SKM-1 (cell line): ENCODE measurements around the gene LAMTOR4.
A peak's percentile ranks its signal among the peaks of the same experiment; 100 is the strongest.

Experiments used
- DNase-seq: peaks from one replicate; lab custom pipeline; 2025; ENCODE audit not compliant: unreplicated experiment; lab: John Stamatoyannopoulos, UW

Gene LAMTOR4

DNA sequence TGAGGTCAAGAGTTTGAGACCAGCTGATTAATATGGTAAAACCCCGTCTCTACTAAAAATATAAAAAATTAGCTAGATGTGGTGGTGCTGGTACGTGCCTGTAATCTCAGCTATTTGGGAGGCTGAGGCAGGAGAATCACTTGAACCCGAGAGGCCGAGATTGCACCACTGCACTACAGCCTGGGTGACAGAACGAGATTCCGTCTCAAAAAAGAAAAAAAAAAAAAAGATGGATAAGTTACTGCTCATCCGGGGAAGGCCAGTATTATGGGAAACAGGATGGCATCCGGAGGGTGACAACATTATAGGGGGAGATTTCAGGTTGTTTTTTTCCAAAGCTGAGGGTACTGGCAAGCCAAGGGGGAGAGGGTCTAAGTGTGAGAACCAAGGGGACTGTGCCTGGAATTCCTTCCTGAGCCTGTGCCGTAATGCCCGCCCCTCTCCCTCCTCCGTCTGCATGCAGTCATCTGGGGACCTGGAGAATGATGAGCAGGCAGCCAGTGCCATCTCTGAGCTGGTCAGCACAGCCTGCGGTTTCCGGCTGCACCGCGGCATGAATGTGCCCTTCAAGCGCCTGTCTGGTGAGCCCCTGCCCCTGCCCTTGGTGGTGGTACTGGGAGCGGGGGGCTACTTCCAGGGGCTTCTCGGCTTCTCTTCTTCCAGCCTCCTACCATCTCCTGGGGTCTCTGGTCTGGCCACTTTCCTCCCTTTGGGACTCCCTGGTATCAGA is 4.4 kb downstream of the LAMTOR4 start:
- DNase-seq: no peak

DNA sequence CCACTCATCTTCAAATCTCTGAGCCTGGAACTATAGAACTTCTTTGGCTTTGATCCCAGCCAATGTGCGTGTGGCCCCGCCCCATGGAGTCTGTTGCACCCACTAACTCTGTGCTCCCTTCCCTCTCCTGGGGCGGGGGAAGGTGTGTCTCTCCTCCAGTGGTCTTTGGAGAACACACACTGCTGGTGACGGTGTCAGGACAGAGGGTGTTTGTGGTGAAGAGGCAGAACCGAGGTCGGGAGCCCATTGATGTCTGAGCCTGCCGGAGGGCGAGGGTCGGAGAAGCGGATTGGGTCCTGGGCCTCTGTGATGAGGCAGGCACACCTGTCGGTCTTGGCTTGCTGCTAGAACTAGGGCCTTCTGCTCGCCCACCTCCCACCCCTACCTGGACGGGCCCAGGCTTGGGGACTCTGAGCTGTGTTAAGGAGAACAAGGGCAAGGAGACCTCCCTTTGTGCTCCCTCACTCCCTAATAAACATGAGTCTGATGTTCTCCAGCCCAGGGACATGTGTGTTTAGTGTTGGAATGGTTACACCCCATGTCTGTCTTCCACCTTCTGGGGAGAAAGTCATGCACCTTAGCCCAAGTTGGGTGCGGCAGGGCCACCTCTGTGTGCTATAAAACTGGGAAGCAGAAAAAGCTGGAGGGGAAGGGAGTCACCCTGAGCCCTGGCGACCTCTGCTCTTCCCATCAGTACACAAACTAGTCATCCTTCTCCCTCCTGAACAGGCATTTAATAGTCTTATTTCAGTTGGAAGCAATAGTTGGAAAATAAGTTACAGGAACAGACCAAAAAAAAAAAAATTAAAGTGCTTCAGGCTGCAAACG is 5.2 kb downstream of the LAMTOR4 start:
- no peak for DNase-seq

DNA sequence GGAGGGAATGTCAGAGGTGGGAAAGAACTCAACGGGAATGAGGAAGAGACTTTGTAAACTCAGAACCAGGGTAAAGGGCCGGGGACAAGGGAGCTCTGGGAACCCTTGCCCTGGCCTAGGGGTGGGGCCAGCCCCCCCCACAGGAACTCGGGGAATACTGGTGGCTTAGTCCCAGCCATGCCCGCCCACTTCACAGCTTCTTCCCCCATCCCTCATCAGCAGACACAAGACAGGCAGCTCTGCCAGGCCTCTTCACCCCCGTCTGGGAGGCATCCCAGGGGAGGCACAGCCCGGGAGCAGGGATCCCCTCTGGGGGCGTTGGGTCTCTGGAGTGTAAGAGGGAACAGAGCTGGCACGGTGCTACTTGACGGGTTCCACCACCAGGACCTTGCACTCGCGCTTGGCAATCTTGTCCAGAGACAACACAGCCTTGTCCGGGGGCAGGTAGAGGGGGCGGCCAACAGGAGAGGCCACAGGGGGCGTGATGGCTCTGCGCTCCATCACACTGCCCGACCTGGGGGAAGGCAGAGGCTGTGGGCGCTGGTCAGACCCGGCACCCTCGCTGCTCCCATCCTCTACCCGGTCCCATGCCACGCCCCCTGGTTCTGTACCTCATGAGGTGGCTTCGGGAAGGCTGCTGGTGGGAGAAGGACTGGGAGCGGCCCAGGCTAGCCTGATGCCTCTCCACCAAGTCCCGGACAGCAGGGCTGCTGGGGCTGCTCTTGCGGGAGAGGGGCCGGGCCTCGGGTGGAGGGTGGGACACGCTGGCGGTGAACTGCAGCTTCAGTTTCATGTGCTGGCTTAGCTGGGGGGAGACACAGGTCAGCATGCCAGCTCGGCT is 6.2 kb downstream of the LAMTOR4 start:
- DNase-seq: no peak

DNA sequence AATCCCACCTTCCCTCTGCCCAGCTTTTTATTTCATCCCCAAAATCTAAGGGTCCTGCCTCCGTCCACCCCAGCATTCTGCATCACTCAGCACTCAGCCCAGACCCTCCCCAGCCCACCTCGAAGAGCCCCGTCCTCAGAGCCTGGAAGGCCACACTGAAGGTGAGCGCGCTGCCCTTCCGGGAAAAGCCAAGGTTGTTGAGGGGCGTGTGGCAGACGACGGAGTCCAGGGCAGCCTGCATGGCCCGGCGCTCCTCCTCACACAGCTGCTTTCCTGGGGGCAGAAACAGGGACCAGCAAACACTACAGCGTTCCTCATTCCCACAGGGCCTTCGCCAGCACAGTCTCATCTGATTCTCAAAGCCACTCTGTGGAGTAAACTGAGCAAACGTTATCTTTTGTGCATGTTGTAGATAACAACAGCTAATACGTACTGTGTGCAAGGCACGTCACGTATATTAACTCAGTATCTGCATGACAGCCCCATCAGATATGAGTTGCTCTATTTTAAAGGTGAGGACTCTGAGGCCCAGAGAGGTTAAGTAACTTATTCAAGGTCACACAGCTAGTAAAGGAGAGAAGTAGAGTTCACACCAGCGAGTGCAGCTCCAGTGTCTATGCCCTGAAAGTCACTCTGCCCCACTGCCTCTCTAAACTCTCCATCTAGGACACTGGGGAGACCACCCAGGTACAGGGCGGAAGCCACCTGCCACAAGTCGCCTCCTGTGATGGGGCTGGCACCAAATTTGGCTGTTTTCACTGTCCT is 7.0 kb downstream of the LAMTOR4 start:
- DNase-seq: no peak

DNA sequence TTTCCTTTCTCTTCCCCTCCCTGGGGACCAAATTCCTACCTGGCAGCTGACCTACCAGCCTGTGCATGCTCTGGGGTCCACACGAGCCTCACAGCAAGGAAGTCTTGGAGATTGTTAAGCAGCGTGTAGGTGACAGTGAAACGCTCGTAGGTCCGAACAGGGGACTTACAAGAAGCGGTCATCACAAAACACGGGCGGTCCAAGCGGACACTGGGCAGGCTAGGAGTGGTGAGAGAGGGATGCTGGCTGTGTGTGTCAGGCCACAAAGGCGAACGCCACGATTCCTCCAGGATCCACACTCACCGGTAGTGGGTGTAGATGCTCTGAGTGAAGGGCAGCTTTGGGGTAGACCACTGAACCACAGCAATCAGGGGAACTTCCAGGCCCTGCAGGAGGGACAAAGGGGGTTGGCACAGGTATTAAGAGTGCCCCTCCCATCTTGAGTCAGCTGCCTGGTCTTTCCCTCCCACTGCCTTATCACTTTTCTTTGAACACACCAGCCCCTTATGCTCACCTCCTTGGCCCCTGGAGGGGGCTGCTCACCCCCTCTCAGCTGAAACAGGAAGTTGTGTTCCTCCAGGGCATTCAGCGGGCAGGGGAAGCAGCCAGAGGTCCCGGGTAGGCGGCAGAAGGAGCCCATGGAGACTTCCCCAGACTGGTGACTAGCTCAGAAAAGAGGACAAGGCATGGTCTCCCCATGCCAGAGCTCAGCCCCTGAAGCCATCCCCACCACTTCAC is 7.8 kb downstream of the LAMTOR4 start:
- DNase-seq: no peak

DNA sequence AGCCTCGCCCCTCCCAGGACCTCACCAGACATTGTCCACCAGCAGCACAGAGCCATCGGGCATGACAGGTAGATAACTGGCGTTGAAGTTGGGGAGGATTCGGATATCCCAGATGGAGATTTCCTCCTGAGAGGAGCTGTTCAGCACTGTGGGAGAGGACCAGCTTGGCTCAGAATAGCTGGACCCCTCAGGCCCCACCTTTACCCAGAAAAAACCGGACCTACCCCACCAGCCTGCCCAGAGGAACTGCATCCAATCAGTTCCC is 8.3 kb downstream of the LAMTOR4 start:
- no peak for DNase-seq

DNA sequence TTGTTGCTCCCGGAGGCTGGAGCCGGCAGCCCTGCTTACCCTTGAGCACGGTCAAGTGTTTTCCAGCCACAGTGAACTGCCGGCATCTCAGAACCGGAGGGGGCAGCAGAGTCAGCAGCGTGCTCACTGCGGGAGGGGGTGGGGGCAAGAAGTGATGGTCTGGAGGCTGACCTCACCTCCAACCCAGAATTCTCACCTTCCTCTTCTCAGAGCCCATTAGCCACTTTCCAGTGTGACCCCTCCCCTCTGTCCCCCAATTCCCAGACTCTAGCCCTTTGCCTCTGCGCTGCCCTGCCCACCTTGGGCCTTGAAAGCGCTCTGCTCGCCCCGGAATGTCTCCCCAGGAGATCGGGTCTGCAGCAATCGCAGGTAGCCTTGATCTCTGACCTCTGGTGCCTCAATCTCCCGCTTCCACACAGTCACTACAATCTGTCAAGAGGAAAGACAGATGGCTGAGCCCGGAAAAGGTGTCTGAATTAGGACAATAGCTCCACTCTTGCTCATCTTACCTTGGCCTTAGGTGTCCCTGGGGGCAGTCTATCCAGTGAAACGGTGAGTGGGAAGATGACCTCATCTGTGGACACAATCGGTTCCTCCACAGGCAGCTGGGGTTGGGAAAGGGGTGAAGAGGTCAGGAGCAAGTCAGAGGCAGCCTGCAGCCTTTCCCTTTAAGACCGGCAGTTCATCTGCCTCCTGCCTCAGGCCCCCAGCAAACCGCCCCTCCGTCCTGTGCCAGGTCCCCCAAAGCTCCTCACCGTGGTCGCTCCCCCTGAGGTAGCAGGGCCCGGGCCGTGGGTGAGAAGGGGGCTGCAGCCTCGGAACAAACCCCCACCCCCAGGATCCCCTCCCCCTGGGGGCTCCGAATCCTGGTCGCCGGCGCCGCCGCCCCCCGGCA is 8.9 kb downstream of the LAMTOR4 start:
- no peak for DNase-seq

DNA sequence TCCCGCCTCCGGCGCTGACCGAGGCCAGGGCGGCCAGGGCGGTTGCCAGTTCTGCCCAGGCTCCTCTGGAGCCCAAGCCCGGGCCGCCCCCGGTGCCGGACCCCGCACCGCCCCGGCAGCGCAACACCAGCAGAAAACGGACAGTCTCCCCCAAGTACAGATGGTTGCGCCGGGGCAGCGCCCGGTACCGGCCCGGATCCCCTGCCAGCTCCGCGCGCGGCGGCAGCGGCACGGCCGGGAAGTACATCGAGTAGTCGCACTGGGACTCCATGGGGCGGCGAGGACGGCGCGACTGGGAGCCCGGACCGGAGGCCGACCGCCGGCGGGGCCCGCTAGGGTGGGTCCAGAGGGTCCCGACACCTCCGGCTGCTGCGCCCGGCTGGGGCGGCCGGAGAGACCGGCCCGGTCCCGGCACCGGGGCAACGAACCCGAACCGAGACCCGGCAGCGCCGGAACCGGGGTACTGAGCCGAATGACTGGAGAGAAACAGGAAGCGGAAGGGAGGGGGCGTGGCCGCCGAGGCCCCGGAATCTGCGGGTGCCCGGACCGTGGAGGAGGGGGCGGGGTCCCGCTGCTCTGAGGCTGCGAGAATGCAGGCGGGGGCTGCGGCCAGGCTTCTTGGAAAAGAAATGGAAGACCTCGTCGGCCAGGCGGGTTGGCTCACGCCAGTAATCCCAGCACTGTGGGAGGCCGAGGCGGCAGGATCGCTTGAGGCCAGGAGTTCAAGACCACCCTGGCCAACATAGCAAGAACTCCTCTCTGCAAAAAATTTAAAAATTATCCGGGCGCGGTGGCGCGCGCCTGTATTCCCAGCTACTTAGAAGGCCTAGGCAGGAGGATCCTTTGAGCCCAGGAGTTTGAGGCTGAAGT is 9.7 kb downstream of the LAMTOR4 start, which contains the start of gene TRAPPC14:
TSS of gene TRAPPC14 (minus strand) at position 495 of the 870 bp plus-strand sequence. CDS start at position 271, 224 bp downstream.
- peak; percentile 71 for DNase-seq

DNA sequence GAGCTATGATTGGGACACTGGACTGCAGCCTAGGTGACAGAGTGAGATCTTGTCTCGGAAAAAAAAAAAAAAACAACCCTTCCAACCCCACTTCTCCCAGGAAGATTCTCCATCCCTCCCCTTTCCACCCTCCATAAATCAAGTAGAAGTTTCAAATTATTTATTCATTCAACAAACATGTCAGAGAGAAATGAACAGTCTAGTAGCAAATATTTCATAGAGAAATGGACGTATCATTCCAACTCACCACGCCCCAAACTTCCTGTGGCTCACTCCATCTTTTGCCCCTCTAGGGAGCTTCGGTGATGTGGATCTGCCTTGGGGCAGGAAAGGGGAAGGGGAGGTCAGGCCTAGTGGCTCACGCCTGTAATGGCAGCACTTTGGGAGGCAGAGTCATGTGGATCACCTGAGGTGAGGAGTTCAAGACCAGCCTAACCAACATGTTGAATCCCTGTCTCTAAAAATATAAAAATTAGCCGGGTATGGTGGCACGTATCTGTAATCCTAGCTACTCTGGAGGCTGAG is 10.4 kb downstream of the LAMTOR4 start:
- DNase-seq: no peak

DNA sequence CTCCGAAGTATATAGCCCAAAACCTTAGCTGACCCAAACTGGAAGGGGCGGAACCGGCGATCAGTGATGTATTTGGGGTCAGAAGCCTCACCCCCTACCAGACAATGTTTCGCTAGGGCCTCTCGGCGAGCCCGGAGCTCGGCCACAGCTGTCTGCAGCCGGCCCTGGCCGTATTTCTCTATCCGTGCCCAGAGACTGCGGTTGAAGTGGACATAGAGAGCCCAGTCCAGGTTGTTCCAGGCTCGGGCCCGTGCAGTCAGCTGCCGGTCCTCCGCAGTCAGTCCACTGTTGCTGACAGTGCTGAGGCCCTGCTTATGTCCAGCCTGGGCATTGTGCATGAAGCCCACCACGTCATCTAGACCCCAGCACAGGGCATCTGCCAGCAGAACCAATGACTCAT is 11.3 kb downstream of the LAMTOR4 start:
- DNase-seq: no peak

DNA sequence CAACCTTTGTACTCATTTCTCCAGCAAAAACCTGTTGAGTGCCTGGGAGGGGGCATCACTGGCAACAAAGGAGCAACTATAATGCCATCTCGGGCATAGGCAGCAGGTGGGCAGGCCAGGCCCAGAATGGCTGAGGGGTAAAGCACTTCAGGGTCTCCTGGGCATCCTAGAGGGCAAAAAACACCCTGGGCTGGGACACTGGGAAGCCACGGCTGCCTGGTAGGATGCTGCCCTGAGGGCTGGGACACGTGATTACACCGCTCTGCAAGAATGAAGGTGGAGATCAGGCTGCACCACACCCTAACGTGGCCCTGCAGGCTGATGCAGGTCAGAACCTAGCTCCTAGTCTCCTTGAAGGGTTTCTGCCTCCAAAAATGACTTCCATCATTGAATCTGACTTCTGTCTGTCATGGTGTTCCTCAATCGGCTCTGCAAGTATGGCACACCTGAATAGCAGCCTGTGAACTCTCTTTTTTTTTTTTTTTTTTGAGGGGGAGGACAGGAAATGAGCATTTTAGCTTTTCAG is 14.4 kb downstream of the LAMTOR4 start:
- DNase-seq: no peak

DNA sequence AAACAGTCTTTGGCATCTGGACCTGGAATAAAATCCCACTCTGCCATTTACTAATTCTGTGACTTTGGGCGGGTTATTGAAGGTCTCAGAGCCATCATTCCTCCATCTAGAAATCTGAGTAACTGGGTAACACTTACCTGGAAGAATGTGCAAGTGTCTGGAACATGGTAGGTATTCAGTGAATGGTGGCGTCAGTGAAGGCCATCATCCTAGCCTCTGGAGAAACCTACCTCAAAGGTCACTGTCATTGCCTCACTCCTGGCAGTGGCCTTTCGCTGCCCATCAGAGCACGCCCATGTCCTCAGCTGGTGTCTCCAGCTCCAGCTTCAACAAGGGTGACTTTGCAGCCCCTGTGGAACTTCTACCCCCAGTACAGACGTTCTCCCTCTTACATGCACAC is 15.2 kb downstream of the LAMTOR4 start:
- no peak for DNase-seq

DNA sequence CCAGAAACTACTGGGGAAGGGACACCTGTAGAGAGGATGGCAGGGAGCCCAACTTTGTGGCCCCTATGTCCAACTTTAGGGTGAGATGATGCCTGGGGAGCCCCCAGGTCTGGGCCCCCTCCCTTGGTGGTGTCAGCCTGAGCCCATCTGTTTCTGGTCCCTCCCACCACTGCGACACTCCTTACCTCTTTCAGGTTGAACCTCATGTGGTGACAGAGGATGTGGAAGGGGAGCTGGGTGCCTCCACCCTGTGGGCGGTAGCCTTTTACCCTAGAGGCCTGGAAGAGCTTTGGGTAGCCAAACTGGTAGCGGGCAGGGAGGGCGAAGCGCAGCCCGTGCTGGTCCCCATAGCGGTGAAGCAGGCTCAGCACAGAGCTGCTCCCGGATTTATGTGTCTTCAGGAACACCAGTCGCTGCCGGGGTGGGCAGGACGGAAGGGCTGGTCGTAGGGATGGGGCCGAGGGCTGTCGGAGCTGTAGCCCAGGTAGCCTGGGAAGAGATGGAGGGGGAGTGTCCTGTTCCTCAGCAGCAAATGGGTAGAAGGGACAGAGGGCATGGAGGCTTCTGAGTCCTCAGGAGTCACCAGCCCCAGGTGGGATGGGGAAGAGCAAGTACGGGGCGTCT is 17.7 kb downstream of the LAMTOR4 start:
- no peak for DNase-seq

DNA sequence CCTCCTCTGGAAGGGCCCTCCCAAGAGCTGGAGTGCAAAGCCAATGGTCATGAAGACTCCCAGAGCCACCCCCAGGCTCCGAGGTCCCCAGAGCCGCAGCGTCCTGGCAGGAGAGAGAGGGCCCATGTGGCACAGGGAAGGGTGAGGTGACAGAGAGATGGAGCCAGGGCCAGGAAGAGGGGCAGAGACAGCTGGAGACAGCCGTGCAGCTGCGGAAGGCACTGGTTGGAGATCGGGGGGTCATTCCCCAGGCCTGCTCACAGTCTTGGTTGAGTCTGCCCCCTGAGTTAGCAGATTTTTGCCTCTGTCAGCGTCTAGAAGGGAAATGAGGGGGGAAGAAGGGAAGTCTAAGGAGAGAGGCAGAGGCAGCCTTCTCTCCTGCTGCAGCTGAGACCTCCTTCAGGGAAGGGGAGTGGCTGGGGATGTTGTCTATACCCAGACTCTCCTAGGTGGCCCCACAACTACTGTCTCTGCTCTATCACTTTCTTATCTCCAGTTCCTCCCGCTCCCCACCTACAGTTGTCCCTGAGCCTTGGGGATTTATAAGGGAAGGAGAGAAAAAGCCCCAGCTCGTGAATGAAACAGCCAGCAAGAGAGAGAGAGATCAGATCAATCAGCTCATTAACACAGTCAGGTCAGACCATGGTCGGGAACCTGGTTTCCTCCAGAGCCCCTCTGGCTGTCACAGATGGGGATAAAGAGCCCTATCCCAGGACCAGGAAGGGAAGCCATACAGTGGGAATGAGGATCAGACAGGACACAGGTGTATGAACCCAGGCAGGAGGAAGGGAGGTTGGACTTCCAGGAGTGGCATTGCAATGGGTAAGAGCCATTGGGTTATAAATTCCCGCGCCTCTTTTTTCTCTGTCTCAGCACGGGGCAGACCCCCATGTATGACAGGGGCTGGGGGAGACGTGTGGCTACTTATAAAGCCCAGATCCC is 18.5 kb downstream of the LAMTOR4 start:
- no peak for DNase-seq

DNA sequence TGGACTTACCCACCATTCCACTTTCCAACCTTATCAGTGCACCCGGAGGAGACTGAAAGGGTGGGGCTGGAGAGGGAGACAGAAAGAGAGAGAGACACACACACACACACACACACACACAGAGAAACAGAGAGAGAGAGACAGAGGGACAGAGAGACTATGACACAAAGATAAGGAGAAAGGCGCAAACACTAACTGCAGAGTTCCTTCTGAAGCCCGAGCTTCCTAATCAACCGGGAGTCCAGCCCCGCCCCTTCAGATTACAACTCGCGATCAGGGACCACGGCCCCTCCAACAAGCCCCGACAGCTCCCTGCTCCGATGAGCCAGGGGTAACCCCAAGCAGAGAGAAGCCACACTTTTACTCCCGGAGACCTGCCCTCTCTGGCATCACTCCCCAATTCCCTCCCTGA is 19.2 kb downstream of the LAMTOR4 start:
- no peak for DNase-seq

DNA sequence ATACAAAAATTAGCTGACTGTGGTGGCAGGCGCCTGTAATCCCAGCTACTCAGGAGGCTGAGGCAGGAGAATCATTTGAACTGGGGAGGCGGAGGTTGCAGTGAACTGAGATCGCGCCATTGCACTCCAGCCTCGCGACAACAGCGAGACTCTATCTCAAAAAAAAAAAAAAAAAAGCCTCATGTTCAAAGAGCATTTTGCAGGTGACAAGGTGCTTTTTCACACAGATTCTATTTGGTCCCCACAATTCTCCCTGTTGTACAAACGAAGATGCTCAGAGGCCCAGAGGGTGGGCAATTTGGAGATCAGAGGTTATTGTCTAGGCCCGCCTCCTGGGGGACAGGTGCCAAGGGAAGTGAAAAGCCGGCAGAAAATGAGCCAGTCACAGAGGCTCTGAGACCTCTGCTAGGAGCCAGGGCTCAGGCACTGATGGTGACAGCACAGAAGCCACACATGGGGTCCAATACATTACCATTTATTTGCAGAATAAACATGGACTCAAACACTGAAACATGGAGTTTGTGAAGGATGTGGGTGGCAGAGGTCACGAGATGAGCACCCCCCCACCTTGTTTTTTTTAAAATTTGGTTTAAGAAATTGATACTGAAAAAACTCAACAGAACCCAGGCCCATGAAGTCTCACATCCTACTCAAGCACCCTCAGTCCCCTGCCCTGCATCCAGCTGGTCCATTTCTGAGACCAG is 20.6 kb downstream of the LAMTOR4 start:
- no peak for DNase-seq
